Liver (tissue), 9 donors: ENCODE data around the gene SMAD6. TPM values are rescaled to one million over a fixed set of nuclear protein-coding genes. Genes with fewer than 3 reads are reported as not detected.
A peak's percentile ranks its signal among the peaks of the same experiment; 100 is the strongest.

Source experiments
- DNase-seq: peaks from one replicate; pipeline ENCODE4 v3.0.0-alpha.2; 2017; ENCODE audit warnings: low spot score
- H3K27ac ChIP-seq, 2 donors: one replicate each; pipeline ENCODE4 v1.7.0; 2013; ENCODE audit warnings: inconsistent platforms in 2 of 2, low read length in 2 of 2, control low read depth in 1 of 2, low read depth in 1 of 2, mild to moderate bottlenecking in 1 of 2
- H3K27me3 ChIP-seq, 4 donors: one replicate each; pipeline versions ENCODE4 v1.6.1 to v1.7.0; 2013; ENCODE audit warnings: low read length in 3 of 4, inconsistent platforms in 1 of 4, mild to moderate bottlenecking in 1 of 4, moderate library complexity in 1 of 4; ENCODE audit not compliant: control insufficient read depth in 4 of 4, insufficient read depth in 4 of 4
- H3K36me3 ChIP-seq, 4 donors: one replicate each; pipeline versions ENCODE4 v1.6.1 to v1.7.0; 2013; ENCODE audit warnings: low read length in 3 of 4, mild to moderate bottlenecking in 3 of 4, low read depth in 1 of 4, moderate library complexity in 1 of 4; ENCODE audit not compliant: control insufficient read depth in 4 of 4, insufficient read depth in 3 of 4
- H3K4me1 ChIP-seq, 4 donors: one replicate each; pipeline versions ENCODE4 v1.6.1 to v1.7.0; 2013; ENCODE audit warnings: low read length in 3 of 4, mild to moderate bottlenecking in 3 of 4, moderate library complexity in 1 of 4; ENCODE audit not compliant: control insufficient read depth in 4 of 4, insufficient read depth in 4 of 4
- H3K4me3 ChIP-seq, 3 donors: one replicate each; pipeline versions ENCODE4 v1.6.1 to v1.7.0; 2013; ENCODE audit warnings: low read length in 3 of 3, control low read depth in 1 of 3, low read depth in 1 of 3, mild to moderate bottlenecking in 1 of 3
- H3K9ac ChIP-seq, 2 donors: one replicate each; pipeline ENCODE4 v1.7.0; 2013; ENCODE audit warnings: low read length in 2 of 2, mild to moderate bottlenecking in 2 of 2, moderate library complexity in 2 of 2, control low read depth in 1 of 2, low read depth in 1 of 2
- H3K9me3 ChIP-seq, 4 donors: one replicate each; pipeline versions ENCODE4 v1.6.1 to v1.7.0; 2013; ENCODE audit warnings: low read length in 3 of 4; ENCODE audit not compliant: control insufficient read depth in 4 of 4
- EGR1 ChIP-seq, 2 donors: IDR thresholded peaks; 2 replicates each; pipeline ENCODE4 v1.6.1; 2016 to 2018; ENCODE audit warnings: antibody characterized with exemption in 2 of 2, low read depth in 2 of 2
- FOXA1 ChIP-seq: IDR thresholded peaks from 2 replicates; pipeline ENCODE4 v1.6.1; 2016; ENCODE audit warnings: antibody characterized with exemption
- FOXA2 ChIP-seq: IDR thresholded peaks from 2 replicates; pipeline ENCODE4 v1.6.1; 2016; ENCODE audit warnings: antibody characterized with exemption
- GABPA ChIP-seq, 2 donors: IDR thresholded peaks in 1 of 2; conservative IDR thresholded peaks in 1 of 2; 2 replicates each; pipeline ENCODE4 v1.6.1; 2016; ENCODE audit warnings: antibody characterized with exemption in 2 of 2, mild to moderate bottlenecking in 1 of 2, moderate library complexity in 1 of 2
- HNF4A ChIP-seq, 2 donors: conservative IDR thresholded peaks; 2 replicates each; pipeline ENCODE4 v1.6.1; 2016; ENCODE audit warnings: antibody characterized with exemption in 2 of 2, mild to moderate bottlenecking in 2 of 2
- HNF4G ChIP-seq: IDR thresholded peaks from 2 replicates; pipeline ENCODE4 v1.6.1; 2016; ENCODE audit warnings: antibody characterized with exemption
- JUND ChIP-seq, 2 donors: IDR thresholded peaks; 2 replicates each; pipeline ENCODE4 v1.6.1; 2016; ENCODE audit warnings: antibody characterized with exemption in 2 of 2
- RAD21 ChIP-seq, 2 donors: IDR thresholded peaks; 2 replicates each; pipeline ENCODE4 v1.6.1; 2016; ENCODE audit warnings: antibody characterized with exemption in 2 of 2, mild to moderate bottlenecking in 2 of 2
- RXRA ChIP-seq, 2 donors: IDR thresholded peaks; 2 replicates each; pipeline ENCODE4 v1.6.1; 2017 to 2018; ENCODE audit warnings: antibody characterized with exemption in 2 of 2, mild to moderate bottlenecking in 1 of 2
- SP1 ChIP-seq: IDR thresholded peaks from 2 replicates; pipeline ENCODE4 v1.6.1; 2018; ENCODE audit warnings: antibody characterized with exemption, mild to moderate bottlenecking
- TAF1 ChIP-seq: conservative IDR thresholded peaks from 2 replicates; pipeline ENCODE4 v1.6.1; 2016; ENCODE audit warnings: antibody characterized with exemption, mild to moderate bottlenecking
- YY1 ChIP-seq: IDR thresholded peaks from 2 replicates; pipeline ENCODE4 v1.6.1; 2016; ENCODE audit warnings: antibody characterized with exemption, mild to moderate bottlenecking
- WGBS: extraction: QIAGEN DNeasy Blood & Tissue Kit; methylation state at CpG from one replicate; pipeline ENCODE4 v1.1.7; 2013; 5-methylcytosine and 5-hydroxymethylcytosine counted together
- polyA plus RNA-seq, 2 donors: library from polyadenylated mRNA; stranded (reverse) in 1 of 2; unstranded in 1 of 2; fragments of 200-250 nt in 1 of 2; fragments of >200 nt in 1 of 2; fragmentation: Nextera tagmentation in 1 of 2; extraction: Ambion mirVana in 1 of 2; gene quantifications; one replicate each; pipeline versions ENCODE4 v1.2.1 to v1.2.3, GENCODE V29; 2013 to 2015
- total RNA-seq, 2 donors: library from RNA; depleted of rRNA; stranded (reverse); fragments of >200 nt; gene quantifications; one replicate each; pipeline ENCODE4 v1.2.3, GENCODE V29; 2014
- TF ChIP-seq, protein P1 (sequence below): IDR thresholded peaks from 2 replicates; pipeline ENCODE4 v1.6.1; 2016; ENCODE audit warnings: antibody characterized with exemption
- TF ChIP-seq, protein P2 (sequence below): IDR thresholded peaks from 2 replicates; pipeline ENCODE4 v1.6.1; 2016; ENCODE audit warnings: antibody characterized with exemption, mild to moderate bottlenecking
- TF ChIP-seq, protein P3 (sequence below): IDR thresholded peaks from 2 replicates; pipeline ENCODE4 v1.6.1; 2016; ENCODE audit warnings: antibody characterized with exemption
- TF ChIP-seq, protein P4 (sequence below): IDR thresholded peaks from 2 replicates; pipeline ENCODE4 v1.6.1; 2016; ENCODE audit warnings: antibody characterized with exemption
- TF ChIP-seq, protein P5 (sequence below): fragments of 150-350 bp; IDR thresholded peaks from 2 replicates; pipeline ENCODE4 v1.5.1; 2017; ENCODE audit warnings: improper control_type of control experiment, low read depth, low read length; ENCODE audit not compliant: missing input control
- donor health status: healthy.
- donor health status: healthy.
- donor health status: healthy.
- donor health status: healthy.
- donor health status: healthy.

The SMAD6 gene
- total and polyA plus RNA-seq, 4 donors: 1.2 to 15.1 (median 11.0) TPM

DNA sequence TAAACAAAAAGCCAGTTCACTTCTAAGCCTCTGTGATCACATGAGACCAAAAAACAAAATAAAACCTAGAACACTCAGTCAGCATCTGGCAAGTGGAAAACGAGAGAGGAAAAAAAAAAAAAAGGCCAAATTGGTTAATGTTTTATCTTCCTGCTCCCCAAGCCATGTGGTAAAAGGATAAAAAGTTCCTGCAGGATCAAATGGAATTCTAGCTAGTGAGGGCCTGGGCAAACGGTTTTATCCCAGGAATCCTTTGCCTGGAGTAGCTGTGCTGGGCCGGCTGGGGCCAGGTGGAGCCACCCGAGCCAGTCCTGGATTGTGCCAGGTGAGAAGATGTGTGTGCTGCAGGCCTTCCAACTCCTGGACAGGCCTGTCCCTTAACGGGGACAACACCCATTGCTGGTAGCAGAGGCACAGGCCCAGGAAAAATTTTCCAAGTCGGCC, 13.2 kb downstream of the SMAD6 start:
- Histone ChIP-seq H3K9ac (no peak overlapping the region), H3K9me3 (no peaks in the 10 kb centered on the region), H3K27me3 (no peaks in the 10 kb centered on the region), H3K27ac (peak overlapping the region in 1 of 2 donors; percentile 29), H3K4me3 (no peak overlapping the region), H3K36me3 (peaks cover 0 to 7% (median 6%) of the 10 kb centered on the region in 4 donors), H3K4me1 (peaks cover 5 to 33% (median 24%) of the 10 kb centered on the region in 4 donors)
- WGBS: 15% methylated on average over 6 of the region's 6 CpGs
- DNase-seq: no peak
- peak; percentile 12 to 28 for TF ChIP-seq HNF4A (conservative IDR thresholded peaks at IDR 0.05)
- peak in 1 of 2 donors; percentile 39 for TF ChIP-seq RXRA (IDR thresholded peaks at IDR 0.05)
- peak; percentile 55 for TF ChIP-seq SP1
- peak in 1 of 2 donors; percentile 11 for TF ChIP-seq EGR1 (IDR thresholded peaks at IDR 0.05; ENCODE audit: low read depth in 2 of 2)
- TF ChIP-seq, protein P1, sequence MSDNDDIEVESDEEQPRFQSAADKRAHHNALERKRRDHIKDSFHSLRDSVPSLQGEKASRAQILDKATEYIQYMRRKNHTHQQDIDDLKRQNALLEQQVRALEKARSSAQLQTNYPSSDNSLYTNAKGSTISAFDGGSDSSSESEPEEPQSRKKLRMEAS: peak; percentile 52
- no peak for TF ChIP-seq GABPA (IDR thresholded peaks at IDR 0.05 in 1 of 2, conservative IDR thresholded peaks at IDR 0.05 in 1 of 2)
- TF ChIP-seq TAF1: peak; percentile 65
- TF ChIP-seq RAD21 (IDR thresholded peaks at IDR 0.05): peak; percentile 42 to 54
- TF ChIP-seq FOXA2: no peak
- TF ChIP-seq, protein P2, sequence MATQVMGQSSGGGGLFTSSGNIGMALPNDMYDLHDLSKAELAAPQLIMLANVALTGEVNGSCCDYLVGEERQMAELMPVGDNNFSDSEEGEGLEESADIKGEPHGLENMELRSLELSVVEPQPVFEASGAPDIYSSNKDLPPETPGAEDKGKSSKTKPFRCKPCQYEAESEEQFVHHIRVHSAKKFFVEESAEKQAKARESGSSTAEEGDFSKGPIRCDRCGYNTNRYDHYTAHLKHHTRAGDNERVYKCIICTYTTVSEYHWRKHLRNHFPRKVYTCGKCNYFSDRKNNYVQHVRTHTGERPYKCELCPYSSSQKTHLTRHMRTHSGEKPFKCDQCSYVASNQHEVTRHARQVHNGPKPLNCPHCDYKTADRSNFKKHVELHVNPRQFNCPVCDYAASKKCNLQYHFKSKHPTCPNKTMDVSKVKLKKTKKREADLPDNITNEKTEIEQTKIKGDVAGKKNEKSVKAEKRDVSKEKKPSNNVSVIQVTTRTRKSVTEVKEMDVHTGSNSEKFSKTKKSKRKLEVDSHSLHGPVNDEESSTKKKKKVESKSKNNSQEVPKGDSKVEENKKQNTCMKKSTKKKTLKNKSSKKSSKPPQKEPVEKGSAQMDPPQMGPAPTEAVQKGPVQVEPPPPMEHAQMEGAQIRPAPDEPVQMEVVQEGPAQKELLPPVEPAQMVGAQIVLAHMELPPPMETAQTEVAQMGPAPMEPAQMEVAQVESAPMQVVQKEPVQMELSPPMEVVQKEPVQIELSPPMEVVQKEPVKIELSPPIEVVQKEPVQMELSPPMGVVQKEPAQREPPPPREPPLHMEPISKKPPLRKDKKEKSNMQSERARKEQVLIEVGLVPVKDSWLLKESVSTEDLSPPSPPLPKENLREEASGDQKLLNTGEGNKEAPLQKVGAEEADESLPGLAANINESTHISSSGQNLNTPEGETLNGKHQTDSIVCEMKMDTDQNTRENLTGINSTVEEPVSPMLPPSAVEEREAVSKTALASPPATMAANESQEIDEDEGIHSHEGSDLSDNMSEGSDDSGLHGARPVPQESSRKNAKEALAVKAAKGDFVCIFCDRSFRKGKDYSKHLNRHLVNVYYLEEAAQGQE: peak; percentile 60
- peak; percentile 47 for TF ChIP-seq YY1
- TF ChIP-seq HNF4G: no peak

DNA sequence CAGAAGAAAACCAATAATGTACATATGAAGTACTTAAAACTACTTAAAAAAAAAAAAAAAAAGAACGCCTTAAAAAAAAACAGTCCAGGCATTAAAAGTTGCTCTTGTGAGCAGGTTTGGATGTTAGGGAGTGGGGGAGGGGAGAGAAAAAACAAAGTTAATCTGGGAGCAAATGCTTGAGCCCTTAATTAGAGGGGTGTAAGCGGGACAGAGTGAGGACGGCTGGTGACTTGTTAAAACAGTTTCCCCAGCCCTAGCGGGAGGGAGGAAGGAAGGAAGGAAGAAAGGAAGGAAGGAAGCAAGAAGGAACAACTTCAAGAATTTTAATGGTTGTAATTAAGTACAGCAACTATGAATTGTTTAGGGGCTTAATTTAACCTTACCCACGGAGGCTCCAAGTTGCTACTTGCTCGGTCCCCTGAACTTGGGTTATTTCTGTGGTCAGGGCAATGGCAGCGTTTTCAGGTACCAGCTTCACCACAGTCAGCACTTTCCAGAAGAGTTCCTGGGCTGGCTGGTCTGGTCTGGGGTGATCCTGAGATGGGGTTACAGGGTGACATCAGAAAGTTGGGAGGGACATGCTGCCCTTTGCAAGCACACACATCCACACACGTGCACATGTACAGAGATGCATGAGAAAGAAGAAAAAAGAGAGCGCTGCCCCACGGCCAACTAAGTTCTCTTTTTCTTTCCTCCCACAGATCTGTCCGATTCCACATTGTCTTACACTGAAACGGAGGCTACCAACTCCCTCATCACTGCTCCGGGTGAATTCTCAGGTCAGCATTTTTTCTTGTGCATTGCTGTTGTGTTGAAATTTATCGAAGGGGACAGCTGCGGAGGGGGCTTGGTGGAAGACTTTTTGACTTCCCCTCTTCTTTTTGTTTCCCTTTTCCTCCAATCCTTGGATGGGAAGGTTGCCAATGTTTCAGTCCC, 14.0 kb downstream of the SMAD6 start:
- Histone ChIP-seq H3K4me1 (peaks cover 5 to 33% (median 22%) of the 10 kb centered on the region in 4 donors), H3K27me3 (no peaks in the 10 kb centered on the region), H3K9me3 (no peaks in the 10 kb centered on the region), H3K36me3 (peaks cover 0 to 7% (median 6%) of the 10 kb centered on the region in 4 donors), H3K4me3 (no peak overlapping the region), H3K9ac (no peak overlapping the region), H3K27ac (peak overlapping the region in 1 of 2 donors; percentile 11)
- TF ChIP-seq, protein P1: no peak
- TF ChIP-seq HNF4A (conservative IDR thresholded peaks at IDR 0.05) (no peak), EGR1 (IDR thresholded peaks at IDR 0.05; ENCODE audit: low read depth in 2 of 2) (no peak), SP1 (no peak), FOXA2 (no peak), RAD21 (IDR thresholded peaks at IDR 0.05) (no peak), JUND (IDR thresholded peaks at IDR 0.05) (no peak), YY1 (no peak), RXRA (IDR thresholded peaks at IDR 0.05) (no peak), FOXA1 (no peak)
- TF ChIP-seq, protein P2: no peak
- TF ChIP-seq, protein P3, sequence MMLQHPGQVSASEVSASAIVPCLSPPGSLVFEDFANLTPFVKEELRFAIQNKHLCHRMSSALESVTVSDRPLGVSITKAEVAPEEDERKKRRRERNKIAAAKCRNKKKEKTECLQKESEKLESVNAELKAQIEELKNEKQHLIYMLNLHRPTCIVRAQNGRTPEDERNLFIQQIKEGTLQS: no peak
- TF ChIP-seq, protein P4, sequence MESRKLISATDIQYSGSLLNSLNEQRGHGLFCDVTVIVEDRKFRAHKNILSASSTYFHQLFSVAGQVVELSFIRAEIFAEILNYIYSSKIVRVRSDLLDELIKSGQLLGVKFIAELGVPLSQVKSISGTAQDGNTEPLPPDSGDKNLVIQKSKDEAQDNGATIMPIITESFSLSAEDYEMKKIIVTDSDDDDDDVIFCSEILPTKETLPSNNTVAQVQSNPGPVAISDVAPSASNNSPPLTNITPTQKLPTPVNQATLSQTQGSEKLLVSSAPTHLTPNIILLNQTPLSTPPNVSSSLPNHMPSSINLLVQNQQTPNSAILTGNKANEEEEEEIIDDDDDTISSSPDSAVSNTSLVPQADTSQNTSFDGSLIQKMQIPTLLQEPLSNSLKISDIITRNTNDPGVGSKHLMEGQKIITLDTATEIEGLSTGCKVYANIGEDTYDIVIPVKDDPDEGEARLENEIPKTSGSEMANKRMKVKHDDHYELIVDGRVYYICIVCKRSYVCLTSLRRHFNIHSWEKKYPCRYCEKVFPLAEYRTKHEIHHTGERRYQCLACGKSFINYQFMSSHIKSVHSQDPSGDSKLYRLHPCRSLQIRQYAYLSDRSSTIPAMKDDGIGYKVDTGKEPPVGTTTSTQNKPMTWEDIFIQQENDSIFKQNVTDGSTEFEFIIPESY: no peak
- TF ChIP-seq, protein P5, sequence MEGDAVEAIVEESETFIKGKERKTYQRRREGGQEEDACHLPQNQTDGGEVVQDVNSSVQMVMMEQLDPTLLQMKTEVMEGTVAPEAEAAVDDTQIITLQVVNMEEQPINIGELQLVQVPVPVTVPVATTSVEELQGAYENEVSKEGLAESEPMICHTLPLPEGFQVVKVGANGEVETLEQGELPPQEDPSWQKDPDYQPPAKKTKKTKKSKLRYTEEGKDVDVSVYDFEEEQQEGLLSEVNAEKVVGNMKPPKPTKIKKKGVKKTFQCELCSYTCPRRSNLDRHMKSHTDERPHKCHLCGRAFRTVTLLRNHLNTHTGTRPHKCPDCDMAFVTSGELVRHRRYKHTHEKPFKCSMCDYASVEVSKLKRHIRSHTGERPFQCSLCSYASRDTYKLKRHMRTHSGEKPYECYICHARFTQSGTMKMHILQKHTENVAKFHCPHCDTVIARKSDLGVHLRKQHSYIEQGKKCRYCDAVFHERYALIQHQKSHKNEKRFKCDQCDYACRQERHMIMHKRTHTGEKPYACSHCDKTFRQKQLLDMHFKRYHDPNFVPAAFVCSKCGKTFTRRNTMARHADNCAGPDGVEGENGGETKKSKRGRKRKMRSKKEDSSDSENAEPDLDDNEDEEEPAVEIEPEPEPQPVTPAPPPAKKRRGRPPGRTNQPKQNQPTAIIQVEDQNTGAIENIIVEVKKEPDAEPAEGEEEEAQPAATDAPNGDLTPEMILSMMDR: no peak
- 72% methylated on average over 15 of the region's 15 CpGs for WGBS
- DNase-seq: no peak
